Measurements from ENCODE around the gene TKTL1.

GRCh38 chrX:154321594-154321993 lies 26.0 kb downstream of the TKTL1 start:
- TF ChIP-seq CTCF (IDR thresholded peaks at IDR 0.05), result no peak
- no peak for TF ChIP-seq EP300 (IDR thresholded peaks at IDR 0.05)
- no peak for TF ChIP-seq POLR2A (IDR thresholded peaks at IDR 0.05)
